Measurements from ENCODE around the gene AKAP8L. TPM values are rescaled to one million over a fixed set of nuclear protein-coding genes. Genes with fewer than 3 reads are reported as not detected.

Gene AKAP8L
- total RNA-seq, 1 experiment from 2014 or later = 123 TPM

DNA sequence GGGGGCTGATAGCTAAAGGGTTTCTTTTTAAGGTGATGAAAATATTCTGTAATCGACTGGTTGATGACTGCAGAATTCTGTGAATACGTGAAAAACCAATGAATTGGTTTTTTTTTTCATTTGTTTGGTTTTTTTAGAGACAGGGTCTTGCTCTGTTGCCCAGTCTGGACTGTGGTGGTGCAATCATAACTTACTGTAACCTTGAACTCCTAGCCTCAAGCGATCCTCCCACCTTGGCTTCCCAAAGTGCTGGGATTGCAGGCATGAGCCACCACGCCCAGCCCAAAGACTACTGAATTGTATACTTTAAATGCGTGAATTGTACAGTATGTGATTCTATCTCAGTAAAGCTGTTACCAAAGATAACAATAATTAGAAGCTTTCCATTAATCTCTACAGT lies 24.4 kb downstream of the AKAP8L start:
- Histone ChIP-seq H3K4ac (ENCODE audit: low read depth, low read length) (no peak overlapping the region), H3K79me2 (ENCODE audit: insufficient read depth, low read length) (no peaks in the 10 kb centered on the region), H2BK120ac (ENCODE audit: low read depth, low read length, poor library complexity, severe bottlenecking) (no peak overlapping the region), H4K8ac (replicated peaks; ENCODE audit: insufficient read length, low read depth, low read length) (no peak overlapping the region), H2BK15ac (ENCODE audit: low read depth, low read length) (no peak overlapping the region), H3K9me3 (ENCODE audit: control insufficient read depth, low read depth, low read length) (no peaks in the 10 kb centered on the region), H3K79me1 (ENCODE audit: insufficient read depth, low read depth, low read length, poor library complexity, severe bottlenecking) (peaks cover 3% of the 10 kb centered on the region), H3K23me2 (ENCODE audit: insufficient read length, low read depth, low read length, poor library complexity, severe bottlenecking) (no peaks in the 10 kb centered on the region), H3K4me1 (ENCODE audit: insufficient read depth, low read length) (no peaks in the 10 kb centered on the region), H2BK12ac (ENCODE audit: insufficient read length, low read depth, low read length) (no peak overlapping the region), H2BK5ac (ENCODE audit: insufficient read length, low read length) (no peak overlapping the region), H3K9ac (ENCODE audit: extremely low read depth, insufficient read length, low read length) (no peak overlapping the region), H3K23ac (ENCODE audit: insufficient read length, low read depth, low read length) (no peak overlapping the region), H4K5ac (ENCODE audit: insufficient read length, low read depth, low read length) (no peak overlapping the region), H3K14ac (ENCODE audit: insufficient read depth, low read length) (no peak overlapping the region), H3T11ph (ENCODE audit: low read length) (no peak overlapping the region), H3K27ac (ENCODE audit: insufficient read length, low read depth, low read length) (no peak overlapping the region), H3K27me3 (ENCODE audit: insufficient read depth, low read length) (no peaks in the 10 kb centered on the region), H2AK5ac (ENCODE audit: insufficient read length, low read length) (no peak overlapping the region), H3K56ac (ENCODE audit: insufficient read length, low read depth, low read length) (no peak overlapping the region), H4K20me1 (ENCODE audit: control insufficient read depth, insufficient read depth, insufficient read length) (no peaks in the 10 kb centered on the region), H2BK20ac (ENCODE audit: low read depth, low read length, poor library complexity, severe bottlenecking) (no peak overlapping the region), H3K18ac (ENCODE audit: insufficient read length, low read depth, low read length) (no peak overlapping the region), H4K91ac (ENCODE audit: insufficient read length, low read depth, low read length) (no peak overlapping the region), H3K4me2 (ENCODE audit: insufficient read depth, insufficient read length, low read length) (no peak overlapping the region), H2AFZ (ENCODE audit: low read length) (no peak overlapping the region)
- H3K27ac Mint-ChIP-seq = no peak overlapping the region
- no CpG with 5 or more reads among the region's 5 CpGs for WGBS (ENCODE audit: extremely low coverage, insufficient read length, low lambda C conversion rate)
- no peaks in the 10 kb centered on the region for H3K27me3 Mint-ChIP-seq (ENCODE audit: low read depth)
- no peak for DNase-seq
- TF ChIP-seq, protein P1, sequence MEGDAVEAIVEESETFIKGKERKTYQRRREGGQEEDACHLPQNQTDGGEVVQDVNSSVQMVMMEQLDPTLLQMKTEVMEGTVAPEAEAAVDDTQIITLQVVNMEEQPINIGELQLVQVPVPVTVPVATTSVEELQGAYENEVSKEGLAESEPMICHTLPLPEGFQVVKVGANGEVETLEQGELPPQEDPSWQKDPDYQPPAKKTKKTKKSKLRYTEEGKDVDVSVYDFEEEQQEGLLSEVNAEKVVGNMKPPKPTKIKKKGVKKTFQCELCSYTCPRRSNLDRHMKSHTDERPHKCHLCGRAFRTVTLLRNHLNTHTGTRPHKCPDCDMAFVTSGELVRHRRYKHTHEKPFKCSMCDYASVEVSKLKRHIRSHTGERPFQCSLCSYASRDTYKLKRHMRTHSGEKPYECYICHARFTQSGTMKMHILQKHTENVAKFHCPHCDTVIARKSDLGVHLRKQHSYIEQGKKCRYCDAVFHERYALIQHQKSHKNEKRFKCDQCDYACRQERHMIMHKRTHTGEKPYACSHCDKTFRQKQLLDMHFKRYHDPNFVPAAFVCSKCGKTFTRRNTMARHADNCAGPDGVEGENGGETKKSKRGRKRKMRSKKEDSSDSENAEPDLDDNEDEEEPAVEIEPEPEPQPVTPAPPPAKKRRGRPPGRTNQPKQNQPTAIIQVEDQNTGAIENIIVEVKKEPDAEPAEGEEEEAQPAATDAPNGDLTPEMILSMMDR (conservative IDR thresholded peaks at IDR 0.05) = no peak
- H3K4me3 Mint-ChIP-seq = no peak overlapping the region
- no peaks in the 10 kb centered on the region for H3K9me3 Mint-ChIP-seq
- H3K4me1 Mint-ChIP-seq = no peaks in the 10 kb centered on the region
- peaks cover 39 to 81% (median 76%) of the 10 kb centered on the region in 3 experiments for H3K36me3 Mint-ChIP-seq (ENCODE audit: insufficient read depth in 1 of 3, low read depth in 3 of 3)
